H1 (cell line): ENCODE data around the gene CPEB3. TPM values are rescaled to one million over a fixed set of nuclear protein-coding genes. Genes with fewer than 3 reads are reported as not detected.
"Not testable (repeated sequence)": the region's sequence is repeated elsewhere in the genome, so short reads cannot be mapped to it uniquely, and the experiment has no call there.

Experiments used
- CTCF ChIA-PET: fragments of 300-600 bp; sonication (Branson Sonifier 250); formaldehyde crosslinking; loops from one replicate; lab custom pipeline; 2021; ENCODE audit not compliant: partially characterized antibody; lab: Charles Lee
- POLR2A ChIA-PET: fragments of 300-600 bp; sonication (Branson Sonifier 250); formaldehyde crosslinking; loops from one replicate; lab custom pipeline; 2021; ENCODE audit warnings: inconsistent platforms; ENCODE audit not compliant: partially characterized antibody; lab: Charles Lee
- DNase-seq, 2 experiments: peaks; one replicate each; pipeline versions ENCODE4 v3.0.0 to v3.0.0-alpha.2; 2010 to 2022; ENCODE audit warnings: low spot score in 2 of 2, low read depth in 1 of 2, mixed read lengths in 1 of 2
- FAIRE-seq: peaks from 2 replicates; lab custom pipeline; 2011; peaks lifted over from hg19 to GRCh38; lab: Jason Lieb, UNC
- H2AFZ ChIP-seq: 2 replicates; pipeline ENCODE4 v1.8.1; 2012; ENCODE audit warnings: low read length, inconsistent platforms
- H2AK5ac ChIP-seq: 2 replicates; pipeline ENCODE4 v1.6.1; 2013; ENCODE audit warnings: low read depth, low read length
- H2BK120ac ChIP-seq: replicated peaks from 2 replicates; pipeline ENCODE3; 2013; ENCODE audit warnings: low read depth, low read length, inconsistent platforms
- H2BK12ac ChIP-seq: 2 replicates; pipeline ENCODE4 v1.6.1; 2013; ENCODE audit warnings: low read depth, low read length
- H2BK15ac ChIP-seq: 2 replicates; pipeline ENCODE4 v1.6.1; 2013; ENCODE audit warnings: low read length
- H2BK20ac ChIP-seq: 2 replicates; pipeline ENCODE4 v1.6.1; 2013; ENCODE audit warnings: low read length
- H2BK5ac ChIP-seq: 2 replicates; pipeline ENCODE4 v1.6.1; 2013; ENCODE audit warnings: low read depth, low read length
- H3K14ac ChIP-seq: 2 replicates; pipeline ENCODE4 v1.6.1; 2013; ENCODE audit warnings: inconsistent platforms; ENCODE audit not compliant: insufficient read length
- H3K18ac ChIP-seq: 2 replicates; pipeline ENCODE4 v1.6.1; 2013; ENCODE audit warnings: low read length; ENCODE audit errors: extremely low read depth
- H3K23ac ChIP-seq: 2 replicates; pipeline ENCODE4 v1.6.1; 2013; ENCODE audit warnings: inconsistent platforms; ENCODE audit not compliant: insufficient read length
- H3K23me2 ChIP-seq: 2 replicates; pipeline ENCODE4 v1.6.1; 2013; ENCODE audit warnings: low read depth, low read length
- H3K27ac ChIP-seq: 2 replicates; pipeline ENCODE4 v1.6.1; 2011; ENCODE audit warnings: low read depth, low read length, inconsistent platforms
- H3K27me3 ChIP-seq, 4 experiments: replicated peaks in 1 of 4; 1 replicate in 1 of 4; 2 replicates in 3 of 4; pipeline versions ENCODE4 v1.6.1 to v1.8.1; 2011 to 2013; ENCODE audit warnings: low read length in 3 of 4, mild to moderate bottlenecking in 3 of 4, inconsistent platforms in 2 of 4, mixed read lengths in 2 of 4, moderate library complexity in 1 of 4; ENCODE audit not compliant: control insufficient read depth in 3 of 4, insufficient read depth in 3 of 4; ENCODE audit errors: extremely low read depth in 1 of 4
- H3K36me3 ChIP-seq, 4 experiments: 2 replicates each; pipeline versions ENCODE4 v1.6.1 to v1.8.1; 2011 to 2013; ENCODE audit warnings: mild to moderate bottlenecking in 4 of 4, low read length in 3 of 4, moderate library complexity in 2 of 4, control low read depth in 1 of 4, inconsistent platforms in 1 of 4; ENCODE audit not compliant: insufficient read depth in 4 of 4, control insufficient read depth in 2 of 4
- H3K4ac ChIP-seq: replicated peaks from 2 replicates; pipeline ENCODE3; 2013; ENCODE audit warnings: low read length, low read depth, mixed read lengths, inconsistent platforms; ENCODE audit not compliant: insufficient read length
- H3K4me1 ChIP-seq, 4 experiments: replicated peaks in 1 of 4; 1 replicate in 1 of 4; 2 replicates in 3 of 4; pipeline versions ENCODE4 v1.6.1 to v1.8.1; 2011 to 2013; ENCODE audit warnings: low read length in 3 of 4, inconsistent platforms in 2 of 4, mixed read lengths in 1 of 4; ENCODE audit not compliant: insufficient read depth in 4 of 4, control insufficient read depth in 3 of 4
- H3K4me2 ChIP-seq, 2 experiments: 2 replicates each; pipeline versions ENCODE4 v1.6.1 to v1.8.1; 2011 to 2013; ENCODE audit warnings: low read depth in 2 of 2, low read length in 2 of 2, control low read depth in 1 of 2, inconsistent platforms in 1 of 2, mild to moderate bottlenecking in 1 of 2; ENCODE audit not compliant: insufficient read depth in 1 of 2
- H3K4me3 ChIP-seq, 4 experiments: fragments of 200-600, 300-600 bp in 1 of 4; sonication (generic), shearing (Covaris generic), sonication (Bioruptor Twin) in 1 of 4; 2 replicates each; pipeline versions ENCODE4 v1.5.1 to v1.8.1; 2011 to 2016; ENCODE audit warnings: low read length in 4 of 4, low read depth in 3 of 4, control low read depth in 2 of 4, inconsistent platforms in 2 of 4, mild to moderate bottlenecking in 2 of 4, mixed read lengths in 1 of 4, moderate library complexity in 1 of 4; ENCODE audit not compliant: insufficient read depth in 2 of 4; ENCODE audit errors: extremely low read depth in 1 of 4
- H3K56ac ChIP-seq: replicated peaks from 2 replicates; pipeline ENCODE3; 2013; ENCODE audit warnings: low read depth, mild to moderate bottlenecking, mixed read lengths, low read length, inconsistent platforms; ENCODE audit not compliant: insufficient read length
- H3K79me1 ChIP-seq: 2 replicates; pipeline ENCODE4 v1.6.1; 2013; ENCODE audit warnings: low read depth, low read length, control low read depth
- H3K79me2 ChIP-seq, 2 experiments: 2 replicates each; pipeline versions ENCODE4 v1.6.1 to v1.8.1; 2012 to 2013; ENCODE audit warnings: low read length in 2 of 2, mild to moderate bottlenecking in 2 of 2, inconsistent platforms in 1 of 2; ENCODE audit not compliant: insufficient read depth in 2 of 2, control insufficient read depth in 1 of 2
- H3K9ac ChIP-seq, 4 experiments: replicated peaks in 1 of 4; 1 replicate in 1 of 4; 2 replicates in 3 of 4; pipeline versions ENCODE4 v1.6.1 to v1.8.1; 2011 to 2013; ENCODE audit warnings: low read depth in 3 of 4, low read length in 3 of 4, control low read depth in 2 of 4, mild to moderate bottlenecking in 2 of 4, moderate library complexity in 2 of 4, inconsistent platforms in 1 of 4; ENCODE audit errors: extremely low read depth in 1 of 4
- H3K9me3 ChIP-seq, 2 experiments: 2 replicates each; pipeline versions ENCODE4 v1.6.1 to v1.8.1; 2012 to 2013; ENCODE audit warnings: mild to moderate bottlenecking in 2 of 2, moderate library complexity in 2 of 2, control low read depth in 1 of 2, inconsistent platforms in 1 of 2, low read depth in 1 of 2, low read length in 1 of 2, mixed read lengths in 1 of 2; ENCODE audit not compliant: insufficient read depth in 2 of 2
- H4K20me1 ChIP-seq, 2 experiments: replicated peaks in 1 of 2; 2 replicates each; pipeline versions ENCODE3 to v1.8.1; 2011 to 2013; ENCODE audit warnings: inconsistent platforms in 2 of 2, low read length in 2 of 2, mild to moderate bottlenecking in 1 of 2; ENCODE audit not compliant: insufficient read depth in 2 of 2, control insufficient read depth in 1 of 2
- H4K5ac ChIP-seq: 2 replicates; pipeline ENCODE4 v1.6.1; 2013; ENCODE audit warnings: low read length, low read depth, mixed read lengths, inconsistent platforms; ENCODE audit not compliant: insufficient read length
- H4K8ac ChIP-seq: 2 replicates; pipeline ENCODE4 v1.8.0; 2013; ENCODE audit warnings: mild to moderate bottlenecking, moderate library complexity, low read length, inconsistent platforms; ENCODE audit not compliant: insufficient read depth; ENCODE audit errors: extremely low read depth
- H4K91ac ChIP-seq: replicated peaks from 2 replicates; pipeline ENCODE3; 2013; ENCODE audit warnings: low read length, mixed read lengths, inconsistent platforms; ENCODE audit not compliant: insufficient read length
- WGBS, 2 experiments: shearing (Covaris generic) in 1 of 2; methylation state at CpG; one replicate each; pipeline versions ENCODE4 v1.1.6 to v1.1.7; 2013 to 2015; ENCODE audit warnings: low lambda C conversion rate in 2 of 2, mixed read lengths in 2 of 2, inconsistent platforms in 1 of 2, low coverage in 1 of 2, missing lambda C conversion rate in 1 of 2; ENCODE audit not compliant: insufficient replicate concordance in 2 of 2, insufficient coverage in 1 of 2, insufficient read length in 1 of 2; ENCODE audit errors: extremely low coverage in 1 of 2, missing lambda C conversion rate in 1 of 2; 5-methylcytosine and 5-hydroxymethylcytosine counted together
- polyA plus RNA-seq, 7 experiments: library from polyadenylated mRNA; depleted of rRNA in 3 of 7; stranded (reverse) in 5 of 7; unstranded in 2 of 7; fragments of >200 nt in 5 of 7; fragments of 200-250 nt in 2 of 7; gene quantifications; 1 replicate in 5 of 7; 2 replicates in 1 of 7; 4 replicates in 1 of 7; pipeline versions ENCODE4 v1.2.1 to v1.2.3, GENCODE V29; 2011 to 2013; ENCODE audit warnings: missing spikeins in 2 of 7, mixed read lengths in 2 of 7
- total RNA-seq: library from RNA; stranded (reverse); fragmentation: NEBNext Ultra II Directional; extraction: Animal tissue kit (Norgen Biotek cat#: 25700); gene quantifications from 2 replicates; pipeline ENCODE4 v1.2.1, GENCODE V29; 2021

CPEB3 gene
- total and polyA plus RNA-seq, 2 of the 8 experiments (the other 6 are each of a cell fraction or from before 2014, with no cell fraction given) = 0.39 to 1.7 TPM

GRCh38 chr10:92114917-92115316 is 176.0 kb downstream of the CPEB3 start:
- H3K79me2 ChIP-seq, POLR2A ChIA-PET, H3K4ac ChIP-seq, H3K27me3 ChIP-seq, DNase-seq, H3K4me2 ChIP-seq, H3K9me3 ChIP-seq, H3K4me3 ChIP-seq, H3K23ac ChIP-seq, H3K14ac ChIP-seq, H2BK12ac ChIP-seq, H4K5ac ChIP-seq, H3K79me1 ChIP-seq, CTCF ChIA-PET, H2BK5ac ChIP-seq, H2AFZ ChIP-seq, H2BK120ac ChIP-seq, H2BK15ac ChIP-seq, H2AK5ac ChIP-seq, H2BK20ac ChIP-seq, FAIRE-seq, H3K27ac ChIP-seq, H4K20me1 ChIP-seq, H3K4me1 ChIP-seq, H3K36me3 ChIP-seq, H4K91ac ChIP-seq, H3K18ac ChIP-seq, H3K56ac ChIP-seq, H3K23me2 ChIP-seq, H3K9ac ChIP-seq, H4K8ac ChIP-seq: not testable (repeated sequence)
- WGBS, 2 experiments = 97% methylated on average over 18 of the region's 30 CpGs; no CpG with 5 or more reads in 1 of the 2 experiments
